Liver (tissue), 9 donors: Measurements from ENCODE around the gene TBC1D22B. TPM values are rescaled to one million over a fixed set of nuclear protein-coding genes. Genes with fewer than 3 reads are reported as not detected.

Experiments
- DNase-seq: peaks from one replicate; pipeline ENCODE4 v3.0.0-alpha.2; 2017; ENCODE audit warnings: low spot score
- H3K27ac ChIP-seq, 2 donors: one replicate each; pipeline ENCODE4 v1.7.0; 2013; ENCODE audit warnings: inconsistent platforms in 2 of 2, low read length in 2 of 2, control low read depth in 1 of 2, low read depth in 1 of 2, mild to moderate bottlenecking in 1 of 2
- H3K27me3 ChIP-seq, 4 donors: one replicate each; pipeline versions ENCODE4 v1.6.1 to v1.7.0; 2013; ENCODE audit warnings: low read length in 3 of 4, inconsistent platforms in 1 of 4, mild to moderate bottlenecking in 1 of 4, moderate library complexity in 1 of 4; ENCODE audit not compliant: control insufficient read depth in 4 of 4, insufficient read depth in 4 of 4
- H3K36me3 ChIP-seq, 4 donors: one replicate each; pipeline versions ENCODE4 v1.6.1 to v1.7.0; 2013; ENCODE audit warnings: low read length in 3 of 4, mild to moderate bottlenecking in 3 of 4, low read depth in 1 of 4, moderate library complexity in 1 of 4; ENCODE audit not compliant: control insufficient read depth in 4 of 4, insufficient read depth in 3 of 4
- H3K4me1 ChIP-seq, 4 donors: one replicate each; pipeline versions ENCODE4 v1.6.1 to v1.7.0; 2013; ENCODE audit warnings: low read length in 3 of 4, mild to moderate bottlenecking in 3 of 4, moderate library complexity in 1 of 4; ENCODE audit not compliant: control insufficient read depth in 4 of 4, insufficient read depth in 4 of 4
- H3K4me3 ChIP-seq, 3 donors: one replicate each; pipeline versions ENCODE4 v1.6.1 to v1.7.0; 2013; ENCODE audit warnings: low read length in 3 of 3, control low read depth in 1 of 3, low read depth in 1 of 3, mild to moderate bottlenecking in 1 of 3
- H3K9ac ChIP-seq, 2 donors: one replicate each; pipeline ENCODE4 v1.7.0; 2013; ENCODE audit warnings: low read length in 2 of 2, mild to moderate bottlenecking in 2 of 2, moderate library complexity in 2 of 2, control low read depth in 1 of 2, low read depth in 1 of 2
- H3K9me3 ChIP-seq, 4 donors: one replicate each; pipeline versions ENCODE4 v1.6.1 to v1.7.0; 2013; ENCODE audit warnings: low read length in 3 of 4; ENCODE audit not compliant: control insufficient read depth in 4 of 4
- ATF3 ChIP-seq: IDR thresholded peaks from 2 replicates; pipeline ENCODE4 v1.6.1; 2016; ENCODE audit warnings: antibody characterized with exemption
- CTCF ChIP-seq: fragments of 150-350 bp; IDR thresholded peaks from 2 replicates; pipeline ENCODE4 v1.5.1; 2017; ENCODE audit warnings: improper control_type of control experiment, low read depth, low read length; ENCODE audit not compliant: missing input control
- EGR1 ChIP-seq, 2 donors: IDR thresholded peaks; 2 replicates each; pipeline ENCODE4 v1.6.1; 2016 to 2018; ENCODE audit warnings: antibody characterized with exemption in 2 of 2, low read depth in 2 of 2
- FOXA1 ChIP-seq: IDR thresholded peaks from 2 replicates; pipeline ENCODE4 v1.6.1; 2016; ENCODE audit warnings: antibody characterized with exemption
- FOXA2 ChIP-seq: IDR thresholded peaks from 2 replicates; pipeline ENCODE4 v1.6.1; 2016; ENCODE audit warnings: antibody characterized with exemption
- GABPA ChIP-seq, 2 donors: IDR thresholded peaks in 1 of 2; conservative IDR thresholded peaks in 1 of 2; 2 replicates each; pipeline ENCODE4 v1.6.1; 2016; ENCODE audit warnings: antibody characterized with exemption in 2 of 2, mild to moderate bottlenecking in 1 of 2, moderate library complexity in 1 of 2
- HNF4A ChIP-seq, 2 donors: conservative IDR thresholded peaks; 2 replicates each; pipeline ENCODE4 v1.6.1; 2016; ENCODE audit warnings: antibody characterized with exemption in 2 of 2, mild to moderate bottlenecking in 2 of 2
- HNF4G ChIP-seq: IDR thresholded peaks from 2 replicates; pipeline ENCODE4 v1.6.1; 2016; ENCODE audit warnings: antibody characterized with exemption
- JUND ChIP-seq, 2 donors: IDR thresholded peaks; 2 replicates each; pipeline ENCODE4 v1.6.1; 2016; ENCODE audit warnings: antibody characterized with exemption in 2 of 2
- MAX ChIP-seq: IDR thresholded peaks from 2 replicates; pipeline ENCODE4 v1.6.1; 2016; ENCODE audit warnings: antibody characterized with exemption
- NR2F2 ChIP-seq: IDR thresholded peaks from 2 replicates; pipeline ENCODE4 v1.6.1; 2016; ENCODE audit warnings: antibody characterized with exemption
- RAD21 ChIP-seq, 2 donors: IDR thresholded peaks; 2 replicates each; pipeline ENCODE4 v1.6.1; 2016; ENCODE audit warnings: antibody characterized with exemption in 2 of 2, mild to moderate bottlenecking in 2 of 2
- REST ChIP-seq: IDR thresholded peaks from 2 replicates; pipeline ENCODE4 v1.6.1; 2016; ENCODE audit warnings: antibody characterized with exemption, mild to moderate bottlenecking
- RXRA ChIP-seq, 2 donors: IDR thresholded peaks; 2 replicates each; pipeline ENCODE4 v1.6.1; 2017 to 2018; ENCODE audit warnings: antibody characterized with exemption in 2 of 2, mild to moderate bottlenecking in 1 of 2
- SP1 ChIP-seq: IDR thresholded peaks from 2 replicates; pipeline ENCODE4 v1.6.1; 2018; ENCODE audit warnings: antibody characterized with exemption, mild to moderate bottlenecking
- TAF1 ChIP-seq: conservative IDR thresholded peaks from 2 replicates; pipeline ENCODE4 v1.6.1; 2016; ENCODE audit warnings: antibody characterized with exemption, mild to moderate bottlenecking
- YY1 ChIP-seq: IDR thresholded peaks from 2 replicates; pipeline ENCODE4 v1.6.1; 2016; ENCODE audit warnings: antibody characterized with exemption, mild to moderate bottlenecking
- ZBTB33 ChIP-seq: IDR thresholded peaks from 2 replicates; pipeline ENCODE4 v1.6.1; 2016; ENCODE audit warnings: antibody characterized with exemption
- WGBS: extraction: QIAGEN DNeasy Blood & Tissue Kit; methylation state at CpG from one replicate; pipeline ENCODE4 v1.1.7; 2013; 5-methylcytosine and 5-hydroxymethylcytosine counted together
- polyA plus RNA-seq, 2 donors: library from polyadenylated mRNA; stranded (reverse) in 1 of 2; unstranded in 1 of 2; fragments of 200-250 nt in 1 of 2; fragments of >200 nt in 1 of 2; fragmentation: Nextera tagmentation in 1 of 2; extraction: Ambion mirVana in 1 of 2; gene quantifications; one replicate each; pipeline versions ENCODE4 v1.2.1 to v1.2.3, GENCODE V29; 2013 to 2015
- total RNA-seq, 2 donors: library from RNA; depleted of rRNA; stranded (reverse); fragments of >200 nt; gene quantifications; one replicate each; pipeline ENCODE4 v1.2.3, GENCODE V29; 2014
- donor health status: healthy.
- donor health status: healthy.
- donor health status: healthy.
- donor health status: healthy.
- donor health status: healthy.

TBC1D22B gene
- total and polyA plus RNA-seq, 4 donors, result 1.4 to 10.7 (median 1.9) TPM

GRCh38 chr6:37243131-37243815, 14.3 kb upstream of the TBC1D22B start:
- Histone ChIP-seq H3K9ac (no peak overlapping the region), H3K4me3 (no peak overlapping the region), H3K27me3 (no peaks in the 10 kb centered on the region), H3K9me3 (no peaks in the 10 kb centered on the region), H3K4me1 (peaks cover 8 to 16% (median 10%) of the 10 kb centered on the region in 4 donors), H3K27ac (peak overlapping the region; percentile 22 to 99), H3K36me3 (no peaks in the 10 kb centered on the region)
- TF ChIP-seq ATF3 (no peak), HNF4A (conservative IDR thresholded peaks at IDR 0.05) (no peak), RAD21 (IDR thresholded peaks at IDR 0.05) (no peak), HNF4G (no peak), RXRA (IDR thresholded peaks at IDR 0.05) (no peak), JUND (IDR thresholded peaks at IDR 0.05) (no peak), FOXA1 (no peak), NR2F2 (no peak), CTCF (no peak), YY1 (no peak), EGR1 (IDR thresholded peaks at IDR 0.05; ENCODE audit: low read depth in 2 of 2) (no peak), REST (no peak), SP1 (no peak), FOXA2 (no peak), TAF1 (no peak), GABPA (IDR thresholded peaks at IDR 0.05 in 1 of 2, conservative IDR thresholded peaks at IDR 0.05 in 1 of 2) (no peak), MAX (no peak), ZBTB33 (no peak)
- 92% methylated on average over 8 of the region's 8 CpGs for WGBS
- DNase-seq, result no peak
